Neutrophil (primary cell): Measurements from ENCODE around the gene BLM.

Source experiments
- H3K27ac ChIP-seq: fragments of 200-600 bp; sonication (generic); 2 replicates; pipeline ENCODE4 v1.5.1; 2016; ENCODE audit warnings: mild to moderate bottlenecking, moderate library complexity
- H3K27me3 ChIP-seq: fragments of 200-600 bp; sonication (generic); 2 replicates; pipeline ENCODE4 v1.6.0; 2016; ENCODE audit warnings: mild to moderate bottlenecking
- H3K36me3 ChIP-seq: fragments of 200-600 bp; sonication (generic); 2 replicates; pipeline ENCODE4 v1.5.1; 2017
- H3K4me1 ChIP-seq, 2 experiments: fragments of 200-600 bp in 1 of 2; sonication (generic) in 1 of 2; 1 replicate in 1 of 2; 2 replicates in 1 of 2; pipeline versions ENCODE4 v1.5.1 to v1.6.1; 2013 to 2016; ENCODE audit warnings: low read depth in 1 of 2, low read length in 1 of 2, mild to moderate bottlenecking in 1 of 2, moderate library complexity in 1 of 2; ENCODE audit not compliant: control insufficient read depth in 1 of 2, insufficient read depth in 1 of 2
- H3K4me3 ChIP-seq, 2 experiments: fragments of 200-600 bp in 1 of 2; sonication (generic) in 1 of 2; 1 replicate in 1 of 2; 2 replicates in 1 of 2; pipeline ENCODE4 v1.5.1; 2013 to 2016; ENCODE audit warnings: low read depth in 1 of 2, low read length in 1 of 2, mild to moderate bottlenecking in 1 of 2, moderate library complexity in 1 of 2
- H3K9me3 ChIP-seq: fragments of 200-600 bp; sonication (generic); 2 replicates; pipeline ENCODE4 v1.5.1; 2016
- TF ChIP-seq, protein P1 (sequence below): fragments of 200-600 bp; sonication (generic); IDR thresholded peaks from 2 replicates; pipeline ENCODE4 v1.5.1; 2016; ENCODE audit warnings: antibody characterized with exemption

BLM gene

DNA sequence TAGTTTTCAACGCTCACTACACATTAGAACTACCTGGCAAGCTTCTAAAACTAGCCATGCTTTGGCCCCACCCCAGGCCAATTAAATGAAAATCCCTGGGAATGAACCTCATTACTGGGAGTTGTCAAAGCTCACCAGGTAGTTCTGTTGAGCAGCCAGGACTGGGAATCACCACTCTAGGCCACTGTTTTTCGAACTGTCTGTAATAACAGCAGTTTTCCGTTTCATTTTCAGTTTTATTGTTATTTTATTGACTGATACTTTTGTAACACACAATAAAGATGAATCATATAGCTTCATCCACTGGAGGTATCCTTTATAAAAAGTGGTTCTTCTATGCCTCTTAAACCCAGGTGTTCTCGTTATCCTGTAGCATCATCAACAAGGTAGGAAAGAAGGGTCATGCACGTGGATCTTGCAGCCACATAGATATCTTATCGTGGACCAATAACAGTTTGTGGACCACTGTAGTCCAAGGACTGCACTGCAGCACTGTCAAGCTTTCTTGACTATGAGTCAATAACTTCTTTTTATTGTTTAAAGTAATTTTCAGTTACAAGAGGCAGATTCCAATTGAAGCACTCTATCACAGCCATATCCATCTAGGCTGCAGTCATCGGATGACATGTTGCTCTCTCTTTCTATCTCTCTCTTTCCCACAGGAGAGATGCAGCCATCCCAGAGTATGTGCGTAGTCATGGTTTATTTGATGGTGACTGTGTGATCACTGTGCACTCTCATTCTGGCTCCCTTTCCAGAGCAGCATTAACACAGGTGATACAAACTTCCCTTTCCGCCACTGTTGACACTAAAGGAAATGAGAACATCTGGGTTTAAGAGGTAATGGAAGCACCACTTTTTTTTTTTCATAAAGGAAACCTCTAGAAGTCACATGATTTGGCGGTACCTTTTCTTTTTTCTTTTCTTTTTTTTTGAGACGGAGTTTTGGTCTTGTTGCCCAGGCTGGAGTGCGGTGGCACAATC lies 39.0 kb upstream of the BLM start:
- Histone ChIP-seq H3K27ac (no peak overlapping the region), H3K27me3 (no peaks in the 10 kb centered on the region), H3K4me1 (no peaks in the 10 kb centered on the region), H3K4me3 (no peak overlapping the region), H3K9me3 (no peaks in the 10 kb centered on the region), H3K36me3 (no peaks in the 10 kb centered on the region)
- TF ChIP-seq, protein P1, sequence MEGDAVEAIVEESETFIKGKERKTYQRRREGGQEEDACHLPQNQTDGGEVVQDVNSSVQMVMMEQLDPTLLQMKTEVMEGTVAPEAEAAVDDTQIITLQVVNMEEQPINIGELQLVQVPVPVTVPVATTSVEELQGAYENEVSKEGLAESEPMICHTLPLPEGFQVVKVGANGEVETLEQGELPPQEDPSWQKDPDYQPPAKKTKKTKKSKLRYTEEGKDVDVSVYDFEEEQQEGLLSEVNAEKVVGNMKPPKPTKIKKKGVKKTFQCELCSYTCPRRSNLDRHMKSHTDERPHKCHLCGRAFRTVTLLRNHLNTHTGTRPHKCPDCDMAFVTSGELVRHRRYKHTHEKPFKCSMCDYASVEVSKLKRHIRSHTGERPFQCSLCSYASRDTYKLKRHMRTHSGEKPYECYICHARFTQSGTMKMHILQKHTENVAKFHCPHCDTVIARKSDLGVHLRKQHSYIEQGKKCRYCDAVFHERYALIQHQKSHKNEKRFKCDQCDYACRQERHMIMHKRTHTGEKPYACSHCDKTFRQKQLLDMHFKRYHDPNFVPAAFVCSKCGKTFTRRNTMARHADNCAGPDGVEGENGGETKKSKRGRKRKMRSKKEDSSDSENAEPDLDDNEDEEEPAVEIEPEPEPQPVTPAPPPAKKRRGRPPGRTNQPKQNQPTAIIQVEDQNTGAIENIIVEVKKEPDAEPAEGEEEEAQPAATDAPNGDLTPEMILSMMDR, result no peak

GRCh38 chr15:90679959-90680358 lies 37.2 kb upstream of the BLM start:
- Histone ChIP-seq H3K27me3 (no peaks in the 10 kb centered on the region), H3K4me1 (no peaks in the 10 kb centered on the region), H3K9me3 (no peaks in the 10 kb centered on the region), H3K27ac (no peak overlapping the region), H3K4me3 (no peak overlapping the region), H3K36me3 (no peaks in the 10 kb centered on the region)
- TF ChIP-seq, protein P1, result no peak

- no peak overlapping the region for H3K27ac ChIP-seq
- no peak overlapping the region for H3K4me3 ChIP-seq
- H3K27me3 ChIP-seq, result no peaks in the 10 kb centered on the region
- H3K4me1 ChIP-seq, result no peaks in the 10 kb centered on the region
- H3K9me3 ChIP-seq, result no peaks in the 10 kb centered on the region
- H3K36me3 ChIP-seq, result no peaks in the 10 kb centered on the region
- TF ChIP-seq, protein P1, result no peak
Measured at GRCh38 chr15:90680371-90680935, 36.7 kb upstream of the BLM start.

DNA sequence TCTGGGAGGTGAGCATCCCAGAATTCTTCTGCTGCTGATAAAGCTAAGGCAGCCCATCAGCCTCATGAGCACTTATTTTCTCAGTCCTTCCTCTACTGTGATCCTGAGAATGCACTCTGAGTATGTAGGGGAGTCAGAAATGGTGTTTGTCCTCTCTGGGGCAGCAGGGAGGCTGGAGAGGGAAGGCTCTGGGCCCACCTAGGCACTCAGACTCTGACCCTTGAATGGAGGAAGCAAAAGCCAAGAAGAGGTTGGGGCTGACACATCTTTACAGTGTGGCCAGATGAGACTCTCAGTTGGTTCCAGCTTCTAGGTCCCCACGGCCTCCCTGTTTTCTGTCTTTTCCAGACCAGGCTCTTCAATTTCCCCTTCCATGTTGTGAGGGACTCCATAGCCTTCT lies 36.1 kb upstream of the BLM start:
- Histone ChIP-seq H3K36me3 (no peaks in the 10 kb centered on the region), H3K27me3 (no peaks in the 10 kb centered on the region), H3K4me1 (peaks cover 3 to 4% of the 10 kb centered on the region in 2 experiments), H3K4me3 (no peak overlapping the region), H3K27ac (no peak overlapping the region), H3K9me3 (no peaks in the 10 kb centered on the region)
- TF ChIP-seq, protein P1, result no peak

DNA sequence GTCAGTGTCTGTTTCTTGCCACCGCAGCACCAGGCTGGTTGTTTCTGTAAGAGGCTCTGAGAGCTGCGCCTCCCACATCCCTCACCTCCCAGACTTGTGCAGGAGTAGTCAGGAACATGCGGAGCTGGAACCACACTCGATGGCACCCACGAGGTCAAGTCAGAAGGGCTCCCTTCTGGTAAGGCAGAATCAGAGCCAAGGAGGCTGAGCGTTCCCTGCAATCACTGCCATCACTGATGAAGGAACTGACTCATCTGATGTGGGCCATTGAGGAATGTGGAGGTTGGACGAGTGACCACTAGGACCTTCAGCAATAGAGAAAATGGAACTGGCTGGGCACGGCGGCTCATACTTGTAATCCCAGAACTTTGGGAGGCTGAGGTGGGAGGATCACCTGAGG lies 35.7 kb upstream of the BLM start:
- Histone ChIP-seq H3K27ac (no peak overlapping the region), H3K4me1 (peaks cover 5 to 8% of the 10 kb centered on the region in 2 experiments), H3K4me3 (no peak overlapping the region), H3K36me3 (no peaks in the 10 kb centered on the region), H3K9me3 (no peaks in the 10 kb centered on the region), H3K27me3 (no peaks in the 10 kb centered on the region)
- TF ChIP-seq, protein P1, result no peak
